ENCODE data around the gene STUB1. TPM values are rescaled to one million over a fixed set of nuclear protein-coding genes. Genes with fewer than 3 reads are reported as not detected.

STUB1 gene
- total RNA-seq, 1 experiment from 2014 or later: 136 TPM

DNA sequence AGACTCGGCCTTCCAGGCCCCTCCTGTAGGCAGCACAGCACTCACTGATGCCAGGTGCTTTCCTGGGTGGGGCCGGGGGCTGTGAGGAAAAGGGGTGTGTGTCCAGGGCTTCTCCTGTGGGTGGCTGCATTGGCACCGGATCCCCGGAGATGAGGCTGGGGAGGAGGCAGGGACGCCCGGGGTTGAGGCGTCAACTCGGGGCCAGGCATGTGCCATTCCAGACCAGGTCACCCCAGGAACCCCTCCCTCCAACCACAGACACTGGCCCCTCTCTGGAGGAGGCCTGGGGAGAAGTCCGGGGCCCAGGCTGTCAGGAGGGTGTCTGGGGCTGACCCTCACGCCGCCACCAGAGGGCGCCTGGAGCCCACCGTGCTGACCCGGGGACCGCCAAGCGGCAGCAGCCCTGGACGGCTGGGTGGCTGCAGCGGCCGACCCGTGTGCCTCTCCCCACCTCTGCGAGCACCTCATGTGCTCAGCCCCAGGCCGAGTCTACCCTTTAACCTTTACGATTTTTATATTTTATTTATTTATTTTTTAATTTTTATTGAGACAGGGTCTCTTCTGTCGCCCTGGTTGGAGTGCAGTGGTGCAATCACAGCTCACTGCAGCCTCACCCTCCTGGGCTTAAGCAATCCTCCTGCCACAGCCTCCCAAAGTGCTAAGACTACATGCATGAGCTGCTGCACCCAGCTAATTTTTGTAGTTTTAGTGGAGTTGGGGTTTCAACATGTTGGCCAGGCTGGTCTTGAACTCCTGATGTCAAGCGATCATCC lies 31.5 kb downstream of the STUB1 start:
- peak; percentile 61 for DNase-seq (ENCODE audit: low read depth)

DNA sequence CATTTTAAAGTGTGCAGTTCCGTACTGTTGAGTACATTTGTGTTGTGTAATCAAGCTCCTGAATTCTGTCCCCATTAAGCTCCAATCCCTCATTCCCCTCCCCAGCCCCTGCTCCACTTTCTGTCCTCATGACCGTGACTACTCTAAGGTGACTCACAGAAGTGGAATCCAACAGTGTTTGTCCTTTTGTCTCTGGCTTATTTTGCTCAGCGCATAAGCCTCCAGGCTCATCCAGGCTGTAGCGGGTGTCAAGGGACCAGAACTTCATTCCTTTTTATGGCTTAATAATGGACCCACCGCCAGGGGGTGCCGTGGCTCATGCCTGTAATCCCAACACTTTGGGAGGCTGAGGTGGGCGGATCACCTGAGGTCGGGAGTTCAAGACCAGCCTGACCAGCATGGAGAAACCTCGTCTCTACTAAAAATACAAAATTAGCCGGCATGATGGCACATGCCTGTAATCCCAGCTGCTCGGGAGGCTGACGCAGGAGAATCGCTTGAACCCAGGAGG lies 32.6 kb downstream of the STUB1 start:
- DNase-seq (ENCODE audit: low read depth): peak; percentile 92

DNA sequence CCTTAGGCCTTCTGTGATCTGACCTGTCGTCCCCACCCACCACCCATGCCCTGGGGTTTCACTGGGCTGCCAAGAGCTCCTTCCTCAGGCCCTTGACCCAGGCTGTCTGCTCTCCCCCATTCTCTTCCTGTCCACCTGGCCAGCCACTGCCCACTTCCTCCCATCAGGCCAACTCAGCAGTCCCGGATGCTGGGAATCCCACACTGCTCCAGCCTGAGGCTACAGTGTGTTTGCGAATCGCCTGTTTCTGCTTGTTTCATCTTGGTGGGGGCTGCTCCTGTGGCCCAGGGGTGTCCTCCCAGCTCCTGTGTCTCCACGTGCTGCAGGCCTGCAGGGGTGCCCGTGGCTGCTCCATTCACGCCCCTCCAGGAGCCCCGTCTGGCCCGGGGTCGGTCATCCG lies 33.9 kb downstream of the STUB1 start:
- DNase-seq (ENCODE audit: low read depth): peak; percentile 72

DNA sequence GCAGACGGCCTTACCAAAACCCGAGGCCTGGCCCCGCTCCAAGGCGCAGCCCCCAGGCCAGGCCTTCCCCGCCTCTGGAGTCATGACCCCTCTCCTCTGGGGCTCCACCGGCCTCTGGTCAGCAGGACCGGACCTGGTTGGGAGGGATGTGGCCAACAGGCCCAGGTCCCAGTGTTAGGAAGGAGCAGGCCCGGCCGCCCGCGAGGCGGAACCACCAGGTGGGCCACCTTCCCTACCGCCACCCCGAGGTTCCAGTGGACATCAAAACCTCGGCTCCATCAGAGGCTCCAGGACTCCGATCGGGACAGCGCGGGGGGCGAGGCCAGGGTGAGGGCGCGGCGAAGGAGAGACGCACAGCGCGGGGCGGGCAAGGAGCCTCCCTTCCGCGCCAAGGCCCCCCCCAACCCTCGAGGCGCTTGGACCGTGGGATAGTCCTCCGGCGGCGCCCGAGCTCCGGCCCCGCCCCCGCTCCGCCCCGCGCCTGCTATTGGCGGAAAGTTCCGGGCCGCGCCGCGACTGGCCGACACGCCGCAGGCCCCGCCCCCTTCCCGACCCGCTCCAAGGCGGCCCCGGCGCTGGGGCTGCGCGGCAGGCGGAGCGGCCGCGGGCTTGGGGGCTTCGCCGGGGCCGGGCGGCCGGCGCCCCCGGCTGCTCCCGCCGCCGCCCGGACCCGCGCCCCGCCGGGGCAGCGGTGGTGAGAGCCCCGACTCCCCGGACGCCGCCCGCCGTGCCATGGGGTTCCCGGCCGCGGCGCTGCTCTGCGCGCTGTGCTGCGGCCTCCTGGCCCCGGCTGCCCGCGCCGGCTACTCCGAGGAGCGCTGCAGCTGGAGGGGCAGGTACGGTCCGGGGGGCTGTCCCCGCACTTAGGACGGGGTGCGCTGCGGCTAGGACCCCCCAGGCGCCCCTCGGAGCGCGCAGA lies 34.6 kb downstream of the STUB1 start, which contains the start of gene METRN:
Gene METRN, plus strand, starts transcription at position 561 of the 919 bp plus-strand sequence. Its CDS starts 172 bp downstream, at position 733.
- DNase-seq (ENCODE audit: low read depth): peak; percentile 80

DNA sequence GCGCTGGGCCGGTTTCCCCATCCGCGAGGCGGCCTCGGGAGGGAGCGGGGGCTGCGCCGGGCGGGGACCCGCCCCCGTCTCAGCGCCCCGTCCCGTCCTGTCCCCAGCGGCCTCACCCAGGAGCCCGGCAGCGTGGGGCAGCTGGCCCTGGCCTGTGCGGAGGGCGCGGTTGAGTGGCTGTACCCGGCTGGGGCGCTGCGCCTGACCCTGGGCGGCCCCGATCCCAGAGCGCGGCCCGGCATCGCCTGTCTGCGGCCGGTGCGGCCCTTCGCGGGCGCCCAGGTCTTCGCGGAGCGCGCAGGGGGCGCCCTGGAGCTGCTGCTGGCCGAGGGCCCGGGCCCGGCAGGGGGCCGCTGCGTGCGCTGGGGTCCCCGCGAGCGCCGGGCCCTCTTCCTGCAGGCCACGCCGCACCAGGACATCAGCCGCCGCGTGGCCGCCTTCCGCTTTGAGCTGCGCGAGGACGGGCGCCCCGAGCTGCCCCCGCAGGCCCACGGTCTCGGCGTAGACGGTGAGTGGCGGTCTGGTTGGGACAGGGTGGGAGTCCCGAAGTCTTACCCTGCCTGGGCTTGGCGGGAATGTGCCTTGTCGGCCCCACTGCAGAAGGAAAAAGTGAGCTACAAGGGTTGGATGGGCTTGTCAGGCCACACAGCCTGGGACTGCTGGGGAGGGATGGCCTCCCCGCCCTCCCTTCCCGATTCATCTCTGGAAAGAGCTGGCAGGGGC lies 35.4 kb downstream of the STUB1 start:
- DNase-seq (ENCODE audit: low read depth): no peak

DNA sequence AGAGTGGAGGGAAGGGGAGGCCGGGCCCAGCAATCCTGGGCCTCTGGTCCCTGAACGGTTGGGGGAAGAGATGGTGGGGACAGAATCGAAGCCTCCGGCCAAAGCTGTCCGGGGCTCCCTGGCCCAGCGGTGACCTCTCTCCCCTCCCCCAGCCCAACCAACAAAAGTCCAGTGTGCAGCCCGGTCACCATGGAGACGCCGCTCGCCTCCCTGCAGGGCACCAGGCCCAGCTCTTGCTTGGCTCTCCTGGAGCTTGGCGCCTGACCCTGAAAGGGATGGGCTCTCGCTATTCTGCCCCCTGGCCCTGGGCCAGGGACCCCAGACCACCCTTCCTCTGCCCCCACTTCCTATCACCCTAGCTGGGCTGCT lies 36.0 kb downstream of the STUB1 start:
- DNase-seq (ENCODE audit: low read depth): peak; percentile 70

DNA sequence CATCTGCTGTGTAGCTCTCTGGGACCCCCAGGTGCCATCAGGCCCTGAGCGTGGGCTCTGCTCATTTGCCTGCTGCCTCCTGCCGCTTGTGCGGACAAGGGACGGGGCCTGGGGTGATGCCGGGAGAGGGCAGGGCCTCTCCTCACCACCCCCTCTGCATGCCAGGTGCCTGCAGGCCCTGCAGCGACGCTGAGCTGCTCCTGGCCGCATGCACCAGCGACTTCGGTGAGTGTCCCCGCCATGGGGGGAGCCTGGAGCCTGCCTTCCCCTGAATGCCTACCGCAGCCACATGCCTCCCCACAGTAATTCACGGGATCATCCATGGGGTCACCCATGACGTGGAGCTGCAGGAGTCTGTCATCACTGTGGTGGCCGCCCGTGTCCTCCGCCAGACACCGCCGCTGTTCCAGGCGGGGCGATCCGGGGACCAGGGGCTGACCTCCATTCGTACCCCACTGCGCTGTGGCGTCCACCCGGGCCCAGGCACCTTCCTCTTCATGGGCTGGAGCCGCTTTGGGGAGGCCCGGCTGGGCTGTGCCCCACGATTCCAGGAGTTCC lies 36.6 kb downstream of the STUB1 start:
- no peak for DNase-seq (ENCODE audit: low read depth)

DNA sequence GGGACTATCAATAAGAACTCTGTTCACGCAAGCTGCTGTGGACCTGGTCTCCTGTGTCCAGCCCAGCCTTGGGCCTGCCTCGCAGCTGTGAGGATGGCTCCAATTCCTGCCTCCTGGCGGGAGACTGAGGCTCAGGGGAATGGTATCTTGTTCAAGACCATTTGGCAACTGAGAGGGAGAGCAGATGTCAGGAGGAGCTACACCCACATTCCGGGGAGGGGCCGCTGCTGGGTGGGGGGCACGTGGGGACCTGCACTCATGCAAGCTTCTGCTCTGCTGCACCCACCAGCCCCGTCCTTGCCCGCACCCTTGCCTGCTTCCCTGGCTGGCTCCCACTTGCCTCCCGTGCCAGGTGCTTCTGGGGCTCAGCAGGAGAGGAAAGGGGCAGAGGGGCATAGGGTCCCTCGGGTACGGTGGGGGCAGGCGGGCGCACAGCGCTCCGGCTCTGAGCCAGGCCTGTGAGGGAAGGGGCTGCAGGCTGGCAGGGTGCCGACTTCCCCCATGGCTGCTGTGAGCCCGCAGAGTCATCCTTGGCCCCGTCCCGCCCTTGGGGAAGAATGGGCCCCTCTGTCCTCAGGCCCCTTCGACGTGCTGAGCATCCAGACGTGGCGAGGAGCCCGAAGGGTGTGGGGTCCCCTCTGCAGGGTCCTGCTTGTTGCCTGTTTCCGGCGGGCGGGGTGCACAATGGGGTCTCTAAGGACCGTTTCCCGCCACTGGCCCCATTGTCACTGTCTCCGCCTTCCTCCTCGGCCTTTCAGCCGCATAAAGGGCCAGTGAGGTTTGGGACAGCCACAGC lies 37.4 kb downstream of the STUB1 start:
- DNase-seq (ENCODE audit: low read depth): no peak

DNA sequence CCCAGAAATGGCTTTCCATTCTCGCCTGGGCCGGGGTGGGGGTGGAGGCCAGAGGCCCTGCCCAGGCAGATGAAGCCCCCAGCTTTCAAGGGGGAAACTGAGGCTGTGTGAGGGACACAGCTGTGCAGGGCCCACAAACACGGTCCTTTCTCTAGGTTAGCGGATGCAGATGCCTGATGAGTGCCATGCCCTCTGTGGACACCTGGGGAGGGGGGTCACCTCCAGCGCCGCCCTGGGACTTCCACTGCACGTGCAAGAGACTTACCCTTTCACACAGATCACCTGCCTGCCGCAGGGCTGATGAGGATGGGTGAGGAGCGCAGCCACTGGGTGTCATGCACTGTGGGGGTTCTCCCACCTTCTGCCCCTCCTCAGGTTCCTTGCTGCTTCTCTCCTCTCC lies 38.2 kb downstream of the STUB1 start:
- DNase-seq (ENCODE audit: low read depth): no peak

DNA sequence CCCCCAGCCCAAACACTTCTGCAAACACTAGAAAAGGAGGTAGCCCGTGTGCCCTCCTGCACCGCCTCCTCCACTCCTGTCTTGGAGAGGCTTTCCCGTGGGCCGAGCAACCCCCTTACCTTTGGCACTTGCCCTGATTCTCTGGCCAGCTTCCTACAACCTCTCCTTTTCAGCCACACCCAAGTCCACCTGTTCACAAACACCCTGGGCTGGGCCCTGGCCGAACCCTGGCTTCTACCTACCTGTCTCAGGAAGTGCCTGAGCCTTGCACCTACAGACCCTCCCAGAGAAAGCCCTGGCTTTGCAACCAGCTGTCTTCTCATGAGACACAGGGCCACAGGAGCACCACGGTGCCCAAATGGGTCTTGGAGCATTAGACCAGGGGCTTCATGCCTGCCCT lies 38.7 kb downstream of the STUB1 start:
- no peak for DNase-seq (ENCODE audit: low read depth)

DNA sequence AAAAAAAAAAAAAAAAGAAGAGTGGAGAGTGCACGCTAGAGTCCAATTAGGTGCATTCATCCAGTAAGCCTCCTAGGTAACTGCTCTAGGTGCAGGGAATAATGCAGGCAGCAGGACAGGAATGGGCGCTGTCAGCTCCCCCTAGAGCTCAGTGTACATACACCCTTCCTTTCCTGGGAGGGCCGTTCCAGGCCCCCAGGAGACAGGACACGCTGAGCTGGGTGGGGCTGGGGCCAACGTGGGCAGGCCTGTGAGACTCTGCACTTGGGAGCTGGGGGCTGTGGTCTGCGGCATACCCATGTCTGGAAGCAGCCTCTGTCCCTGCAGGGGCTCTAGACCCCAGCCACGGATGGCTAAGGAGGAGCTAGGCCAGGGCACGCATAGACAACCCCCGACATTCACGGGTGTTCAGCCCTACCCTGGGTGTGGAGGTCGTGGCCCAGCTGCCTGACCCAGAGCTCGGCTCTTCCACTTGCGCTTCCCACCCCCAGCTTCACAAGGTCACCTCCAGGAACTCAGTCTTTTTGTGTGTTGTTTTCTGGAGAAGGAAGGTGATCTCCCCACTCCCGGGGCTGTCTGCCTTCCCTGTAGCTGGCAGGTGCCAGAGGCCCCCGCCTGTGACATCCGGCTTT lies 39.7 kb downstream of the STUB1 start:
- DNase-seq (ENCODE audit: low read depth): no peak

DNA sequence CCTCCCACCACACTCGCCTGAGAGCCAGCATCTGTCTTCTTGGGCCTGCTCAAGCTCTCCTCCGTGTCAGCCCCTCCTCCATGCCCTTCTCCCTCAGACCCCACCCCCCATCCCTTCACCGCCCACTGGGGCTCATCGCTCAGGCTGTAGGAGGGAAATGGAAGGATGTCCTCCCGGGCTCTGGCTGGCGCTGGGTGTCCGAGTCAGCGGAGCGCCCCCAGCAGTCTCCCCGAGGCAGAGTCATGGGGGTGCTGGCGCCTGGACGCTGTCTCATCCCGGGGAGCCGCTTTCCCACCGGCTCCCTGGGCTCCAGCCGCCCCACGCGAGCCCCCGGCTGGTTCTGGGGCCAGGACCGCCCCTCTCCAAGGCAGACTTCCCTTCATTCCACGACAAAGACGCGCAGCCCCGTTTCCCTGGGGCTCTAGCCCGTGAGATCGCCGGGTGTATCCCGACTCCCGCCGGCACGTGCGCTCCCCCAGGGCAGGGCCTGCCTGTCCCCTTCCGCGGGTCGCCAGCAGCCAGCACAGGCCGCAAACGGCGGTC lies 40.3 kb downstream of the STUB1 start:
- DNase-seq (ENCODE audit: low read depth): peak; percentile 71

DNA sequence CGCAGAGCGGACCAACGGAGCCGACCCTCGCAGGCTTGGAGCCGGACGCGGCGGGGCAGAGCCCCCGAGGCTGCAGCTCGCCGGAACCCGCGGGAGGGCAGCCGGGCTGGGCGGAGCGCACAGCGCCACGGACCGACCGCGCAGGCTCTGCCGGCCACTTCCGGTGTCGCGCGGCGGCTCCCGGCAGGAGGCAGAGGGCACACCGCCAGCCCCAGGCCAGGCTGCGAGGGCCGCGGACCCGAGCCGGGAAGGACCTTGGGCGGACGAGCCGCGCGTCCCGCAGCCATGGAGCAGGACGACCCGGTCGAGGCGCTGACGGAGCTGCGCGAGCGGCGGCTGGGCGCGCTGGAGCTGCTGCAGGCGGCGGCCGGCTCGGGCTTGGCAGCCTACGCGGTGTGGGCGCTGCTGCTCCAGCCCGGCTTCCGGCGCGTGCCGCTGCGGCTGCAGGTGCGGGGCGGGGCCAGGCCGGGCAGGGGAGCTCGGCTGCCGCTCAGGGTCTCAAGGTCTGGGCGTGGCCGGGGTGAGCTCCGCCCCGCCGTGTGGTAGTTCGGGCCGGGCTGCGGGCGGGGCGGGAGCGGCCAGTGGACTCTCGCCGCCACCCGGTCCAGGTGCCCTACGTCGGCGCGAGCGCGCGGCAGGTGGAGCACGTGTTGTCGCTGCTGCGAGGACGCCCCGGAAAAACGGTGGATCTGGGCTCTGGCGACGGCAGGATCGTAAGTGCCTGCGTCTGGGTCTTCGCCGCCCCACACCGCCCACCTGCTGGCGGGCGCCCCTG lies 41.0 kb downstream of the STUB1 start, which contains the start of gene ANTKMT:
Gene ANTKMT, plus strand, starts transcription at position 157 of the 775 bp plus-strand sequence. Its CDS starts 129 bp downstream, at position 286.
- DNase-seq (ENCODE audit: low read depth): peak; percentile 67

DNA sequence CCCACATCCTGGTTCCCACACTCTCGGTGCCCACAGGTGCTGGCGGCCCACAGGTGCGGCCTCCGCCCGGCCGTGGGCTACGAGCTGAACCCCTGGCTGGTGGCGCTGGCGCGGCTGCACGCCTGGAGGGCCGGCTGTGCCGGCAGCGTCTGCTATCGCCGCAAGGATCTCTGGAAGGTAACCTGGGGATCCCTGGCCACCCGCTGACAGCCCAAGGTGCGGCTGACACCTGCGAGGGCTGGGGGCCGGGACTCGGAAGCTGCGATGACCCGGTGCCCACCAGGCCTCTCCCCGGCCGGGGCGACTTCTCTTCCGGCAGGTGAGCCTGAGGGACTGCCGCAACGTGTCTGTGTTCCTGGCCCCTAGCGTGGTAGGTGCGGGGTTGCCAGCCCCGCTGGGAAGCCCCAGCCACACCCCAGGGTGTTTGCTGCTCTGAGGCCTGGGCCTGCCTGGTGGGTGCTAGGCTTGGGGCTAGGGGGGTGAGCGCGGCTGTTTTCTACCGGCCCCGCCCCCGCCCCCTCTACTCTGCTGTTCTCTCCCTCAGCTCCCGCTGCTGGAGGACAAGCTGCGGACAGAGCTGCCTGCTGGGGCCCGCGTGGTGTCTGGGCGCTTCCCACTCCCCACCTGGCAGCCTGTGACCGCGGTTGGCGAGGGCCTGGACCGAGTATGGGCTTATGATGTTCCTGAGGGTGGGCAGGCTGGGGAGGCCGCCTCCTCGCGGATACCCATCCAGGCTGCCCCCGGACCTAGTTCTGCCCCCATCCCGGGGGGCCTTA lies 41.7 kb downstream of the STUB1 start:
- DNase-seq (ENCODE audit: low read depth): no peak

DNA sequence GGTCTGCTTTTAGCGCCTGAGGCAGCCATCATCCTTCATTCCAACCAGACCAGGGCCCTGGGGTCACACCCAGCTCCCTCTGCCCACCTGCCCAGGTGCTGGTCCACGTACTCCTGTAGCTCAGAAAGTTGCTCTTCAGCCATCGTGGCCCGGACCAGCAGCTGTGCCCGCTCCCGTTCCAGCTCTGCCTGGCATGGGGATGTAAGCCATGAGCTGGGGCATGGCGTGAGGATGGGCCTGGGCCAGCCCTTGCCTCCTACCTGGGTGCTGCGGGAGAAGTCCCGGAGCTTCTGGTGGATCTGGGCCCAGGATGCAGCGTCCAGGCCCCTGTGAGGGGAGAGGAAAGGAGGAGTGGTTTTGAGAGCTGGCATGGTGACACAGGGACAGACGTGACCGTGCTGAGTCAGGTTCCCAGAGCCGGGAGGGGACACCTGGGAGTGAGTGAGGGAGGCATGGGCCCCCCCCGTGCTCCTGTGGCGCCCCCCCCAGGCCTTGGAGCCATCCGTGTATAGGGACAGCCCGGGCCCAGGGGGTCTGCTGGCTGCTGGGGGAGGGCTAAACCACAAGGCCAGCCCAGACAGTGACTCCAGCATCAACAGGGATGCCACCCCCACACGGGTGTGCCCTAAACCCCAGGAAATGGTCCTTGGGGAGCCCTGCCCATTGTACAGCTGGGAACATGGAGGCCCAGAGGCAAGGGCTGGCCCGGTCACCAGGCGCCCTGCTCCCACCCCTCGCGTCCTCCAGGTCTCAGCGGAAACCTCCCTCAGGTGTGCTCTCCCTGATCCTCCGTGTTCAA lies 42.8 kb downstream of the STUB1 start:
- no peak for DNase-seq (ENCODE audit: low read depth)

DNA sequence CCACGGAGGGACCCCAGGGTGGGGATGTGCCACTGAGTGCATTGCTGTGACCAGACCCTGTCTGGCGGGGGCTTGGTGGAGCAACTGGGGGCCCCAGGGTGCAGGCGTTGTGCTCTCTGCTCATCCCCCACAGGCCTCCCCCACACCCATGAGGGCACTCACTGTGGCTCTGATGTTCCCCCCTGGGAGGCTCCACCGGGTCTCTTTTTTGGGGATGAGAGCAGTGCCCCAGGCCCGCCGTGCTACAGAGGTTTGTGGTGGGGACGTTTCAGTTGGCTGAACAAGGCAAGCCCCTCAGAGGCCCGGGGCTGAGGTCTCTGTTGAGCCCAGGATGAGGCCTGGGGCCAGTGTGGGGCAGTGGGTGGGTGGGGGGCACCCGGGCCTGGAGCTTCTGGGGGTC lies 43.5 kb downstream of the STUB1 start:
- DNase-seq (ENCODE audit: low read depth): no peak

All from RPMI7951 (cell line).